Sigmoid colon (tissue), 7 donors: Measurements from ENCODE around the gene ELF3. TPM values are rescaled to one million over a fixed set of nuclear protein-coding genes. Genes with fewer than 3 reads are reported as not detected.
A peak's percentile ranks its signal among the peaks of the same experiment; 100 is the strongest.

Experiments used
- DNase-seq: peaks from one replicate; pipeline ENCODE4 v3.0.0-alpha.2; 2019
- H3K27ac ChIP-seq, 4 donors: fragments of 200-600 bp; sonication (generic); one replicate each; pipeline ENCODE4 v1.5.1; 2016 to 2019; ENCODE audit warnings: mild to moderate bottlenecking in 1 of 4
- H3K27me3 ChIP-seq, 3 donors: fragments of 200-600 bp; sonication (generic); one replicate each; pipeline ENCODE4 v1.5.1; 2019; ENCODE audit warnings: mild to moderate bottlenecking in 1 of 3
- H3K36me3 ChIP-seq, 4 donors: fragments of 200-600 bp; sonication (generic); one replicate each; pipeline ENCODE4 v1.5.1; 2016 to 2019
- H3K4me1 ChIP-seq, 4 donors: fragments of 200-600 bp; sonication (generic); one replicate each; pipeline ENCODE4 v1.5.1; 2017 to 2019
- H3K4me3 ChIP-seq, 4 donors: fragments of 200-600 bp; sonication (generic); one replicate each; pipeline ENCODE4 v1.5.1; 2017 to 2019; ENCODE audit warnings: mild to moderate bottlenecking in 2 of 4, moderate library complexity in 1 of 4
- H3K9me3 ChIP-seq, 4 donors: fragments of 200-600 bp in 3 of 4; sonication (generic) in 3 of 4; one replicate each; pipeline versions ENCODE4 v1.5.1 to v1.6.1; 2013 to 2019
- CTCF ChIP-seq, 4 experiments: fragments of 450-650 bp in 3 of 4; fragments of 200-600 bp in 1 of 4; IDR thresholded peaks; one replicate each; pipeline ENCODE4 v1.5.1; 2016 to 2019; ENCODE audit warnings: antibody characterized with exemption in 4 of 4, mild to moderate bottlenecking in 3 of 4, moderate library complexity in 2 of 4
- EP300 ChIP-seq, 4 donors: sonication (generic); formaldehyde crosslinking; IDR thresholded peaks; one replicate each; pipeline ENCODE4 v1.6.1; 2017; ENCODE audit warnings: antibody characterized with exemption in 4 of 4
- POLR2A ChIP-seq, 2 donors: fragments of 450-650 bp; IDR thresholded peaks; one replicate each; pipeline ENCODE4 v1.6.1; 2016; ENCODE audit warnings: antibody characterized with exemption in 2 of 2, mild to moderate bottlenecking in 2 of 2, moderate library complexity in 2 of 2
- POLR2AphosphoS5 ChIP-seq, 4 donors: sonication (generic); formaldehyde crosslinking; IDR thresholded peaks; one replicate each; pipeline ENCODE4 v1.6.1; 2017; ENCODE audit warnings: antibody characterized with exemption in 4 of 4
- WGBS, 2 donors: extraction: QIAGEN DNeasy Blood & Tissue Kit; methylation state at CpG; one replicate each; pipeline ENCODE4 v1.1.7; 2013; 5-methylcytosine and 5-hydroxymethylcytosine counted together
- intact Hi-C: fragments of 100-400 bp; cut with DNase I; formaldehyde crosslinking; loops from one replicate; pipeline ENCODE4 v1.15.1; 2023
- polyA plus RNA-seq, 3 donors: library from polyadenylated mRNA; stranded (reverse); fragments of 200-250 nt; gene quantifications; one replicate each; pipeline ENCODE4 v1.2.3, GENCODE V29; 2013
- total RNA-seq, 4 donors: library from RNA; depleted of rRNA; stranded (reverse); fragments of >200 nt; gene quantifications; one replicate each; pipeline ENCODE4 v1.1.0, GENCODE V29; 2016
- donor health status: healthy with polysubstance abuse.
- donor health status: Bipolar disorder and iron deficiency.
- donor health status: healthy.

The ELF3 gene
- total and polyA plus RNA-seq, 7 donors = 0.16 to 665 (median 1.8) TPM

- Histone ChIP-seq H3K27ac (peak overlapping the region in 1 of 4 donors; percentile 26), H3K9me3 (no peaks in the 10 kb centered on the region), H3K4me3 (no peak overlapping the region), H3K4me1 (no peaks in the 10 kb centered on the region), H3K36me3 (no peaks in the 10 kb centered on the region), H3K27me3 (no peaks in the 10 kb centered on the region)
- WGBS, 2 donors = 17 to 70% methylated on average over 2 of the region's 2 CpGs
- DNase-seq = no peak
- intact Hi-C loops = no loop called here
- TF ChIP-seq CTCF (IDR thresholded peaks at IDR 0.05) = no peak
Measured at GRCh38 chr1:202045705-202046104, 35.3 kb downstream of the ELF3 start.

GRCh38 chr1:202046227-202046626 is 35.8 kb downstream of the ELF3 start:
- no peaks in the 10 kb centered on the region for H3K36me3 ChIP-seq
- H3K9me3 ChIP-seq = no peaks in the 10 kb centered on the region
- no peak for DNase-seq
- intact Hi-C loops = no loop called here
- H3K4me1 ChIP-seq = no peaks in the 10 kb centered on the region
- H3K27ac ChIP-seq = no peak overlapping the region
- TF ChIP-seq POLR2A (IDR thresholded peaks at IDR 0.05) (peak in 1 of 2 donors; percentile 24), CTCF (IDR thresholded peaks at IDR 0.05) (no peak), EP300 (IDR thresholded peaks at IDR 0.05) (no peak), POLR2AphosphoS5 (IDR thresholded peaks at IDR 0.05) (no peak)
- no peak overlapping the region for H3K4me3 ChIP-seq
- 15 to 66% methylated on average over 3 of the region's 3 CpGs for WGBS, 2 donors
- H3K27me3 ChIP-seq = no peaks in the 10 kb centered on the region

- intact Hi-C loops = no loop called here
- WGBS, 2 donors = 35 to 59% methylated on average over 5 of the region's 5 CpGs
- no peaks in the 10 kb centered on the region for H3K27me3 ChIP-seq
- no peaks in the 10 kb centered on the region for H3K4me1 ChIP-seq
- no peaks in the 10 kb centered on the region for H3K36me3 ChIP-seq
- no peak for TF ChIP-seq CTCF (IDR thresholded peaks at IDR 0.05)
- TF ChIP-seq POLR2AphosphoS5 (IDR thresholded peaks at IDR 0.05) = no peak
- no peak for TF ChIP-seq POLR2A (IDR thresholded peaks at IDR 0.05)
- TF ChIP-seq EP300 (IDR thresholded peaks at IDR 0.05) = no peak
- H3K9me3 ChIP-seq = no peaks in the 10 kb centered on the region
- no peak overlapping the region for H3K4me3 ChIP-seq
- no peak overlapping the region for H3K27ac ChIP-seq
- DNase-seq = no peak
Measured at GRCh38 chr1:202046748-202047708, 36.6 kb downstream of the ELF3 start.

GRCh38 chr1:202047977-202048376 is 37.6 kb downstream of the ELF3 start:
- no peaks in the 10 kb centered on the region for H3K9me3 ChIP-seq
- intact Hi-C loops = no loop called here
- H3K4me1 ChIP-seq = no peaks in the 10 kb centered on the region
- no peaks in the 10 kb centered on the region for H3K27me3 ChIP-seq
- H3K27ac ChIP-seq = no peak overlapping the region
- H3K36me3 ChIP-seq = no peaks in the 10 kb centered on the region
- WGBS, 2 donors = 14 to 64% methylated on average over 4 of the region's 4 CpGs
- no peak overlapping the region for H3K4me3 ChIP-seq
- DNase-seq = no peak
- no peak for TF ChIP-seq CTCF (IDR thresholded peaks at IDR 0.05)
- no peak for TF ChIP-seq POLR2A (IDR thresholded peaks at IDR 0.05)
- no peak for TF ChIP-seq POLR2AphosphoS5 (IDR thresholded peaks at IDR 0.05)
- no peak for TF ChIP-seq EP300 (IDR thresholded peaks at IDR 0.05)
